T-cell (primary cell): ENCODE measurements around the gene NAP1L1. TPM values are rescaled to one million over a fixed set of nuclear protein-coding genes. Genes with fewer than 3 reads are reported as not detected.

Source experiments
- ATAC-seq, 4 experiments: fragments of 200-7000 bp in 3 of 4; fragments of 150-1000 bp in 1 of 4; cut with Tn5 transposase; replicated peaks in 1 of 4; 1 replicate in 3 of 4; 2 replicates in 1 of 4; pipeline ENCODE4 v1.10.0; 2021; ENCODE audit warnings: moderate library complexity in 3 of 4, mild to moderate bottlenecking in 2 of 4, moderate number of reproducible peaks in 1 of 4
- CTCF ChIA-PET, 2 donors: fragments of 300-600 bp; sonication (Branson Sonifier 250); formaldehyde crosslinking; loops; one replicate each; lab custom pipeline; 2022; ENCODE audit warnings: antibody characterized with exemption in 2 of 2; lab: Charles Lee
- POLR2A ChIA-PET, 2 donors: fragments of 300-600 bp; sonication (Branson Sonifier 250); formaldehyde crosslinking; loops; one replicate each; lab custom pipeline; 2022; ENCODE audit warnings: antibody characterized with exemption in 2 of 2; lab: Charles Lee
- DNase-seq, 35 experiments: peaks; one replicate each; pipeline versions ENCODE4 v3.0.0 to v3.0.0-alpha.2; 2013 to 2023
- H3K27ac ChIP-seq: one replicate; pipeline ENCODE4 v1.5.1; 2013; ENCODE audit warnings: low read length
- H3K27me3 ChIP-seq, 2 experiments: replicated peaks in 1 of 2; 1 replicate in 1 of 2; 2 replicates in 1 of 2; pipeline versions ENCODE4 v1.6.1 to v1.7.0; 2013; ENCODE audit warnings: low read length in 1 of 2, mixed read lengths in 1 of 2; ENCODE audit not compliant: control insufficient read depth in 2 of 2, insufficient read depth in 2 of 2; ENCODE audit errors: extremely low read depth in 1 of 2
- H3K36me3 ChIP-seq, 2 donors: 1 replicate in 1 of 2; 2 replicates in 1 of 2; pipeline versions ENCODE4 v1.6.1 to v1.7.0; 2013; ENCODE audit warnings: low read length in 1 of 2; ENCODE audit not compliant: control insufficient read depth in 2 of 2, insufficient read depth in 1 of 2; ENCODE audit errors: extremely low read depth in 1 of 2
- H3K4me1 ChIP-seq, 2 experiments: 1 replicate in 1 of 2; 2 replicates in 1 of 2; pipeline versions ENCODE4 v1.6.1 to v1.7.0; 2013; ENCODE audit warnings: low read length in 2 of 2, mixed read lengths in 1 of 2; ENCODE audit not compliant: insufficient read depth in 2 of 2, control insufficient read depth in 1 of 2; ENCODE audit errors: extremely low read depth in 1 of 2
- H3K4me3 ChIP-seq, 2 donors: 1 replicate in 1 of 2; 2 replicates in 1 of 2; pipeline versions ENCODE4 v1.5.1 to v1.7.0; 2013; ENCODE audit warnings: mild to moderate bottlenecking in 2 of 2, low read length in 1 of 2, moderate library complexity in 1 of 2; ENCODE audit not compliant: control insufficient read depth in 1 of 2; ENCODE audit errors: extremely low read depth in 1 of 2
- H3K9me3 ChIP-seq: 2 replicates; pipeline ENCODE4 v1.7.0; 2013
- H3K27ac Mint-ChIP-seq, 2 donors: one replicate each; pipeline ENCODE4 v1.8.0; 2020 to 2021; ENCODE audit warnings: mild to moderate bottlenecking in 2 of 2, mixed read lengths in 2 of 2
- H3K27me3 Mint-ChIP-seq, 2 donors: one replicate each; pipeline ENCODE4 v1.8.0; 2021 to 2022; ENCODE audit warnings: mixed read lengths in 2 of 2
- H3K36me3 Mint-ChIP-seq: one replicate; pipeline ENCODE4 v1.8.0; 2021; ENCODE audit warnings: mixed read lengths
- H3K4me1 Mint-ChIP-seq, 3 donors: one replicate each; pipeline ENCODE4 v1.8.0; 2020 to 2022; ENCODE audit warnings: mixed read lengths in 3 of 3, mild to moderate bottlenecking in 1 of 3
- H3K4me3 Mint-ChIP-seq, 3 donors: one replicate each; pipeline ENCODE4 v1.8.0; 2020 to 2022; ENCODE audit warnings: mild to moderate bottlenecking in 3 of 3, mixed read lengths in 3 of 3, moderate library complexity in 3 of 3
- H3K9me3 Mint-ChIP-seq, 3 donors: one replicate each; pipeline ENCODE4 v1.8.0; 2020 to 2022; ENCODE audit warnings: mixed read lengths in 3 of 3
- WGBS: methylation state at CpG from one replicate; pipeline ENCODE4 v1.1.5; 2013; ENCODE audit warnings: missing lambda C conversion rate; ENCODE audit not compliant: insufficient coverage; 5-methylcytosine and 5-hydroxymethylcytosine counted together
- total RNA-seq, 35 experiments: library from RNA in 6 of 35; stranded (reverse) in 6 of 35; fragments of 120-200 nt in 1 of 35; gene quantifications; one replicate each; pipeline versions ENCODE4 v1.2.1 to v1.2.4 and lab custom pipeline; 2013 to 2026

Gene NAP1L1
- total RNA-seq, 5 donors from 2014 or later (not counting 1 experiment from before 2014, with no cell fraction given): 523 to 643 (median 591) TPM

DNA sequence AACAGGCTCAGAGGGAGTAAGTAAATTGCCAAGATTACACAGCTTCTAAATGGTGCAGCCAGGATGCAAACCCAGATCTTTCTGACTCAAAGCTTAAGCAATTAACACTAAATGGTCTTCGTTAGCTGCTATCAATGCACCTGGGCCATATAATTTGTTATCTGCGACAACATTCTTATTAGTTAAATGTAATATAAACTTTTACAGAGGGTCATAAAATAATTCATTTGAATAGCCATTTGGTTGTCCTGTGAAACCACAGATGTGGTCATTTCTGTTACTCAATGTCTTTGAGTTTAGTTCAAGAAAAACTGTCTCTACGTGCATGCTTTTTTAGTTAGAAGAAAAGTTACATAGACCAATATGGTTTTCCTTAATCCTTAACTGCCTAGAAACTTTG, 22.1 kb upstream of the NAP1L1 start:
- peaks cover 0 to 2% of the 10 kb centered on the region in 2 experiments for H3K27me3 ChIP-seq
- Mint-ChIP-seq H3K4me3 (no peak overlapping the region), H3K27ac (no peak overlapping the region), H3K27me3 (peaks cover 8 to 11% of the 10 kb centered on the region in 2 donors), H3K4me1 (no peaks in the 10 kb centered on the region), H3K36me3 (no peaks in the 10 kb centered on the region), H3K9me3 (no peaks in the 10 kb centered on the region)
- H3K27ac ChIP-seq: no peak overlapping the region
- H3K36me3 ChIP-seq: no peaks in the 10 kb centered on the region
- no peaks in the 10 kb centered on the region for H3K4me1 ChIP-seq
- DNase-seq (no peak), ATAC-seq (no peak)
- ChIA-PET POLR2A (no interaction called here), CTCF (no interaction called here)
- no peak overlapping the region for H3K4me3 ChIP-seq
- no CpG with 5 or more reads among the region's 3 CpGs for WGBS
- no peaks in the 10 kb centered on the region for H3K9me3 ChIP-seq

GRCh38 chr12:76103958-76104357, 19.5 kb upstream of the NAP1L1 start:
- H3K4me1 Mint-ChIP-seq: no peaks in the 10 kb centered on the region
- peaks cover 7 to 8% of the 10 kb centered on the region in 2 donors for H3K27me3 Mint-ChIP-seq
- Histone ChIP-seq H3K4me1 (no peaks in the 10 kb centered on the region), H3K27me3 (peaks cover 0 to 5% of the 10 kb centered on the region in 2 experiments), H3K9me3 (no peaks in the 10 kb centered on the region), H3K36me3 (no peaks in the 10 kb centered on the region), H3K27ac (no peak overlapping the region), H3K4me3 (no peak overlapping the region)
- DNase-seq: no peak
- no peak overlapping the region for H3K27ac Mint-ChIP-seq
- POLR2A ChIA-PET: interaction anchor here in 1 of 2 donors (0.6 to 0.7 kb wide), 3 partner anchors 38 to 463 kb away, joined by 3 to 4 read pairs (median 3); no protein-coding TSS in a partner anchor
- H3K4me3 Mint-ChIP-seq: no peak overlapping the region
- no peaks in the 10 kb centered on the region for H3K36me3 Mint-ChIP-seq
- CTCF ChIA-PET: interaction anchor here in 1 of 2 donors (0.7 kb wide), 1 partner anchor 79 kb away, joined by 5 read pairs; no protein-coding TSS in a partner anchor
- WGBS: no CpG with 5 or more reads among the region's 1 CpG
- ATAC-seq: no peak
- no peaks in the 10 kb centered on the region for H3K9me3 Mint-ChIP-seq

DNA sequence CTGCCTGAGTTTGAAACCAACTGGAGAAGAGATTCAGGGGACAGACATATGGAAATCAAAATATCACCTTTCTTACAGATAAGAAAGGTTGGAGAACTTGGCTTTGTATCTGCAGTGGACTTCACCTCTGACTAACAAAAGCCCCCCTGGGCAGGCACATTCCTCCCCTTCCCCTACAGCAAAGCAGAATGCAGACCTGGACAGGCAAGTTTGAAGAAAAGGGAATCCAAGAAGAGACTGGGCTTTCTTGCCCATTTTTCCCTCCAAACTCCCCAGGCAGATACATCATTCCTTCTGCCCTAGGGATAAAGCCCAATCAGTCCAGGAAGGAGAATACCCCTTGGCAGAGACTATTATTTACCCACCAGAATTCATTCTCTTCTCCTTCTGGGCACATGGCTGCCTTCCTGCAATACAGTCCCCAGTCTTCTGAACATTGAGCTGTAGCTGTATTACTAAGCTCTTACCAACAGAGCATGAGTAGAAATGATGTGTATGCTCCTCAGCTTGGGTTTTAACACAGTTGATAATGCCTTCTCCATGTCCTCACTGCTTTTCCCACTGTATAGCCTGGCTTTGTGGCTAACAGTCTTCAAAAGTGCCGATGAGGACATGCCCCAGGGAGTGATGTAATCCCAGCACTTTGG, 17.4 kb upstream of the NAP1L1 start:
- no peaks in the 10 kb centered on the region for H3K4me1 ChIP-seq
- no peaks in the 10 kb centered on the region for H3K4me1 Mint-ChIP-seq
- no peaks in the 10 kb centered on the region for H3K36me3 ChIP-seq
- H3K4me3 ChIP-seq: no peak overlapping the region
- no peak overlapping the region for H3K4me3 Mint-ChIP-seq
- no peak for DNase-seq
- no peak overlapping the region for H3K27ac Mint-ChIP-seq
- peaks cover 0 to 3% of the 10 kb centered on the region in 2 experiments for H3K27me3 ChIP-seq
- no peak for ATAC-seq
- H3K9me3 ChIP-seq: no peaks in the 10 kb centered on the region
- no peaks in the 10 kb centered on the region for H3K36me3 Mint-ChIP-seq
- ChIA-PET POLR2A (no interaction called here), CTCF (interaction anchor here in 1 of 2 donors (0.5 kb wide), 1 partner anchor 329 kb away, joined by 3 read pairs; no protein-coding TSS in a partner anchor)
- no peaks in the 10 kb centered on the region for H3K9me3 Mint-ChIP-seq
- peaks cover 5 to 8% of the 10 kb centered on the region in 2 donors for H3K27me3 Mint-ChIP-seq
- WGBS: no CpG with 5 or more reads among the region's 1 CpG
- H3K27ac ChIP-seq: no peak overlapping the region

GRCh38 chr12:76096079-76096646, 11.7 kb upstream of the NAP1L1 start:
- no peak for DNase-seq
- Mint-ChIP-seq H3K9me3 (no peaks in the 10 kb centered on the region), H3K27me3 (peaks cover 0 to 5% of the 10 kb centered on the region in 2 donors), H3K27ac (no peak overlapping the region), H3K4me3 (no peak overlapping the region), H3K36me3 (no peaks in the 10 kb centered on the region), H3K4me1 (no peaks in the 10 kb centered on the region)
- ATAC-seq: no peak
- no peak overlapping the region for H3K27ac ChIP-seq
- no peaks in the 10 kb centered on the region for H3K36me3 ChIP-seq
- WGBS: no CpG with 5 or more reads among the region's 3 CpGs
- CTCF ChIA-PET: no interaction called here
- H3K27me3 ChIP-seq: peaks cover 0 to under 1% of the 10 kb centered on the region in 2 experiments
- POLR2A ChIA-PET: interaction anchor here in 1 of 2 donors (0.7 kb wide), 1 partner anchor 1424 kb away, joined by 12 read pairs; no protein-coding TSS in a partner anchor
- no peaks in the 10 kb centered on the region for H3K4me1 ChIP-seq
- no peaks in the 10 kb centered on the region for H3K9me3 ChIP-seq
- no peak overlapping the region for H3K4me3 ChIP-seq

- POLR2A ChIA-PET: interaction anchor here in 1 of 2 donors (0.7 kb wide), 1 partner anchor 746 kb away, joined by 5 read pairs; no protein-coding TSS in a partner anchor
- CTCF ChIA-PET: no interaction called here
- Mint-ChIP-seq H3K36me3 (no peaks in the 10 kb centered on the region), H3K27me3 (peaks cover 0 to 5% of the 10 kb centered on the region in 2 donors), H3K9me3 (no peaks in the 10 kb centered on the region), H3K27ac (no peak overlapping the region), H3K4me1 (no peaks in the 10 kb centered on the region), H3K4me3 (no peak overlapping the region)
- Histone ChIP-seq H3K9me3 (no peaks in the 10 kb centered on the region), H3K36me3 (no peaks in the 10 kb centered on the region), H3K27me3 (no peaks in the 10 kb centered on the region), H3K27ac (no peak overlapping the region), H3K4me1 (no peaks in the 10 kb centered on the region), H3K4me3 (no peak overlapping the region)
- ATAC-seq (no peak), DNase-seq (no peak)
- WGBS: no CpG with 5 or more reads among the region's 3 CpGs
These were observed 10.3 kb upstream of the NAP1L1 start for GRCh38 chr12:76094754-76095153.

- Histone ChIP-seq H3K4me1 (no peaks in the 10 kb centered on the region), H3K9me3 (no peaks in the 10 kb centered on the region), H3K27me3 (no peaks in the 10 kb centered on the region), H3K27ac (no peak overlapping the region), H3K4me3 (no peak overlapping the region), H3K36me3 (no peaks in the 10 kb centered on the region)
- peaks cover 0 to 3% of the 10 kb centered on the region in 2 donors for H3K27me3 Mint-ChIP-seq
- ATAC-seq (no peak), DNase-seq (no peak)
- ChIA-PET POLR2A (interaction anchor here in 1 of 2 donors (0.6 kb wide), 2 partner anchors 582 to 631 kb away, joined by 3 to 5 read pairs; no protein-coding TSS in a partner anchor), CTCF (no interaction called here)
- H3K36me3 Mint-ChIP-seq: no peaks in the 10 kb centered on the region
- no peak overlapping the region for H3K4me3 Mint-ChIP-seq
- whole genome bisulfite sequencing: 100% methylated on average over 1 of the region's 2 CpGs
- no peak overlapping the region for H3K27ac Mint-ChIP-seq
- H3K9me3 Mint-ChIP-seq: no peaks in the 10 kb centered on the region
- peaks cover 3 to 7% (median 5%) of the 10 kb centered on the region in 3 donors for H3K4me1 Mint-ChIP-seq
These were observed 6.8 kb upstream of the NAP1L1 start for GRCh38 chr12:76091246-76091754.
